Effector memory CD8-positive, alpha-beta T cell (primary cell): ENCODE measurements around the gene LYZL1.
"Not testable (repeated sequence)": the region's sequence is repeated elsewhere in the genome, so short reads cannot be mapped to it uniquely, and the experiment has no call there.

Experiments used
- ATAC-seq: fragments of 150-1000 bp; cut with Tn5 transposase; replicated peaks from 2 replicates; pipeline ENCODE4 v1.10.0; 2021; ENCODE audit warnings: mild to moderate bottlenecking, moderate library complexity
- DNase-seq, 3 experiments: peaks; one replicate each; pipeline ENCODE4 v3.0.0; 2021
- H3K27ac Mint-ChIP-seq, 2 donors: one replicate each; pipeline ENCODE4 v1.8.0; 2022; ENCODE audit warnings: mild to moderate bottlenecking in 2 of 2, mixed read lengths in 2 of 2, moderate library complexity in 2 of 2
- H3K27me3 Mint-ChIP-seq, 2 donors: one replicate each; pipeline ENCODE4 v1.8.0; 2022; ENCODE audit warnings: mixed read lengths in 2 of 2
- H3K36me3 Mint-ChIP-seq: one replicate; pipeline ENCODE4 v1.8.0; 2022; ENCODE audit warnings: mild to moderate bottlenecking, moderate library complexity, mixed read lengths; ENCODE audit not compliant: insufficient read depth
- H3K4me1 Mint-ChIP-seq, 2 donors: one replicate each; pipeline ENCODE4 v1.8.0; 2022; ENCODE audit warnings: low read depth in 2 of 2, mixed read lengths in 2 of 2
- H3K4me3 Mint-ChIP-seq, 2 donors: one replicate each; pipeline ENCODE4 v1.8.0; 2022; ENCODE audit warnings: mild to moderate bottlenecking in 2 of 2, mixed read lengths in 2 of 2, moderate library complexity in 2 of 2
- H3K9me3 Mint-ChIP-seq, 2 donors: one replicate each; pipeline ENCODE4 v1.8.0; 2022; ENCODE audit warnings: mixed read lengths in 2 of 2

Gene LYZL1

DNA sequence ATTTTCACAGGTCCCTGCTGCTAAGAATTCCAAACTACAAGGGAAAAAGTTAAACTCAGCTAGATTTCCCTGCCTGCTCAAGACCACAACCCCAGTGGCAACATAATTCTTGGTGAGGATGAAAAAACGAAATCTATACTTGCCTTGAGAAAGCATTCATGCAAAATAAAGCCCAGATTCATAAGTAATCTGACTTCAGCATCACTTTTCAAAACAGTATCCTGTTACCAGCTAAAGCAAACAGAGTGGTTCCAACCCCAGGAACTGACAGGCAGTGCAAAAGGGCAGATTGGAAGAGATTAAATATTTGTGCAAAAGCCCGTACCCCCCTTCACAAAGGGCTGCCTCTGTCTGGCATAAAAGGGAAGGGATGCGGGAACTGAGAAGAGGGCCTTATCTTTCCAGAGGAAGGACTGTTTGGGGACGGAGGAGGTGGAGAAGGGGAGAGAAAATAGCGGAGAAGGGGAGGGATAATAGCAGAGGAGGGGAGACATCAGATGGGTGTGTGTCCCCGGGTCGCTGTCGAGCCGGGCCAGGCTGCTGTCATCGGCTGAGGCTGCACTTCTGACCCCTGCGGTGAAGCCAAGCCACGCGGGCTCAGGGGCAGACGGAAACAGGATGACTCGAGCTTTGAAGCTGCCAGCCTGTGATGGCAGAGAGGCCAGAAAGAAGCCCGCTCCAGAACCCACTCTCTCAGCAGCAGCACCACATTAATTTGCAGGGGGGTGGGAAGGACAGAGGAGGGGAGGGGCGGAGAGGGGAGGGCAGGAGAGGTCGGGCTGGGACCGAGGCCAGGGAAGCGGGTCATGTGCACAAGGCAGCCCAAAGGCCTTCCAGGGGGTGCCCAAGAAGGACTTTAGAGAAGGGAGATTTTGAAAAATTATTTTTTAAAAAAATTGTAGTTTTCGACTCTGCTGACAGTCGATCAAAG is 29.5 kb downstream of the LYZL1 start:
- DNase-seq, H3K36me3 Mint-ChIP-seq, H3K9me3 Mint-ChIP-seq, H3K27ac Mint-ChIP-seq, H3K4me1 Mint-ChIP-seq: not testable (repeated sequence)
- Mint-ChIP-seq H3K27me3 (peaks cover 41 to 80% of the 10 kb centered on the region in 2 donors), H3K4me3 (peak overlapping the region in 1 of 2 donors; percentile 44)
- ATAC-seq, result peak; percentile 27

DNA sequence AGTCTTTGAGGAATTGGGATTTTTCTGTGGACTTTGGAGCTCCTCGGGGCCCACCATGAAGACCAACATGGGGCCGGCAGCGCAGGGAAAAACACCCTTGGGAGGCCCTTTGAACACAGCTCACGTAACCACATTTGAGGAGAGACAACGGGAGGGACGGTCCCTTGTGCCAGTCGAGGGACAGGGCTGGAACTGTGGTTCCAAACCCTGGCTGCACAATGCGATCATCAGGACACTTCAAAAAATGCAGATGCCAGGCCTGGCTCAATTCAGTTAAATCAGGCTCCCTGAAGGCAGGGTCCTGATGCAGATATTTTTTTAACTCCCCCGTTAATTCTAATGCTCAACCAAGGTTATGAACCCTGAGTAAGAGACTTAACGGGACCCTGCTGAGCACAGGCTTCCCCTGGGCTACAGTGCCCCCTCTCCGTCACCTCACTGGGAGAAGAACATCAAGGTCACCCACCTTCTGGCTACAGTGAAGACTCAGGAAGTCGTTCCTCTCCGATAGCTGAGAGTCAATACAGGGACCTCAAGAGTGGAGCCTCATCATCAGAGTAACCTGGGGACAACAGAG is 30.4 kb downstream of the LYZL1 start:
- ATAC-seq (no peak), DNase-seq (no peak)
- Mint-ChIP-seq H3K36me3 (peaks cover 2% of the 10 kb centered on the region), H3K27ac (no peak overlapping the region), H3K4me1 (peaks cover 4 to 5% of the 10 kb centered on the region in 2 donors), H3K27me3 (peaks cover 35 to 77% of the 10 kb centered on the region in 2 donors), H3K9me3 (no peaks in the 10 kb centered on the region), H3K4me3 (no peak overlapping the region)

DNA sequence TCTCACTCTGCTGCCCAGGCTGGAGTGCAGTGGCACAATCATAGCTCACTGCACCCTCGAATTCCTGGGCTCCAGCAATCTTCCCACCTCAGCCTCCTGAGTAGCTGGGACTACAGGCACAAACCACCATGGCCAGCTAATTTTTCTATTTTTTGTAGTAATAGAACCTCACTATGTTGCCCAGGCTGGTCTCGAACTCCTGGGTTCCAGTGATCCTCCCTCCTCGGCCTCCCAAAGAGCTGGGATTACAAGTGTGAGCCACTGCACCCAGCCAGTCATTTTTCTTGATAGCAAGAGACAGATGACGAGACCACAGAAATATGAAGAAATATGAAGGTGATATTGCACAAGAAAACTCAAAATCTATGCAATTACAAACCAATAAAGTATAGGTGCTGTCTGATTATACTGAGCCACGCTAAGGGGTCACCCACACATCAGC is 31.8 kb downstream of the LYZL1 start:
- H3K4me3 Mint-ChIP-seq, H3K36me3 Mint-ChIP-seq, ATAC-seq, H3K4me1 Mint-ChIP-seq, H3K9me3 Mint-ChIP-seq, DNase-seq, H3K27ac Mint-ChIP-seq: not testable (repeated sequence)
- H3K27me3 Mint-ChIP-seq, result peaks cover 35 to 70% of the 10 kb centered on the region in 2 donors

DNA sequence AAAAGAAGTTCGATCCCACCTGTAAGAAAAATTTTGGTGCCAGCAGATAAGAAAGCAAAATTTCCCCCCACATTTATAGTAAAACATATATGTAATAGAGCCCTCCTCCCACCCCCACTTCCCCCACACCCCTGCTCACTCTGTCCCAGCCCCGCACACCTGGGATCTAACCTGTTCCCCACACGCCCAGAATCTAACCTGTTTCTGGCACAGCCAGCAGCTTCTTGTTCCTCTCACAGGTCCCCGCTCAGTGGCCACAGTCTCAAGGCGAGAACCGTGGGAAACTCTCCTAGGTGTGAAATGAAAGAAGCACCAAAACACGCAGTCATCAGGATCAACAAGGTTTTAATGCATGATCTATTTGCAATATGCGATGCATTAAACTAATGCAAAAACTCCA is 32.8 kb downstream of the LYZL1 start:
- no peak overlapping the region for H3K4me3 Mint-ChIP-seq
- H3K27me3 Mint-ChIP-seq, result peaks cover 39 to 73% of the 10 kb centered on the region in 2 donors
- DNase-seq (no peak), ATAC-seq (no peak)
- no peak overlapping the region for H3K27ac Mint-ChIP-seq
- no peaks in the 10 kb centered on the region for H3K9me3 Mint-ChIP-seq
- H3K4me1 Mint-ChIP-seq, result peaks cover 4 to 5% of the 10 kb centered on the region in 2 donors
- H3K36me3 Mint-ChIP-seq, result peaks cover 2% of the 10 kb centered on the region

DNA sequence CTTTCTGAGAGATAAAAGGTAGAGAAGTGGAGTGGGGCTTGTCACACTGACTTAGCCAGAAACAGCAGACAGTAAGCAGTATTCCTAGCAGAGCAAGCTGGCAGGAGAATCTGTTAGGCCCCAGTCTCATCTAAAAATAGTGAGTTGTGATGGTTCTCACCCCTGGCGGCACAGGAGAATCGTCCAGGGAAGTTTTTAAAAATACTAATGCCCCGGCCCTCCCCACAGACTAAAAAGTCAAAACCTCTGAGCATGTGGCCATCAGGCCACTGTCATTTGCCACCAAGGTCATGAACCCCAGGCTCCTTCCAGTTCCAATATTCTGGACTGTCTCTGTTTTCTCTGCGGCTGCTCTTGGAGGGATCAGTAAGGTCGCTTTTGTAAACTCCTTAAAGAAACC is 34.0 kb downstream of the LYZL1 start:
- ATAC-seq (no peak), DNase-seq (no peak)
- no peak overlapping the region for H3K4me3 Mint-ChIP-seq
- peaks cover 27 to 67% of the 10 kb centered on the region in 2 donors for H3K27me3 Mint-ChIP-seq
- H3K4me1 Mint-ChIP-seq, result peaks cover 4 to 5% of the 10 kb centered on the region in 2 donors
- no peak overlapping the region for H3K27ac Mint-ChIP-seq
- H3K36me3 Mint-ChIP-seq, result peaks cover 2% of the 10 kb centered on the region
- H3K9me3 Mint-ChIP-seq, result no peaks in the 10 kb centered on the region

DNA sequence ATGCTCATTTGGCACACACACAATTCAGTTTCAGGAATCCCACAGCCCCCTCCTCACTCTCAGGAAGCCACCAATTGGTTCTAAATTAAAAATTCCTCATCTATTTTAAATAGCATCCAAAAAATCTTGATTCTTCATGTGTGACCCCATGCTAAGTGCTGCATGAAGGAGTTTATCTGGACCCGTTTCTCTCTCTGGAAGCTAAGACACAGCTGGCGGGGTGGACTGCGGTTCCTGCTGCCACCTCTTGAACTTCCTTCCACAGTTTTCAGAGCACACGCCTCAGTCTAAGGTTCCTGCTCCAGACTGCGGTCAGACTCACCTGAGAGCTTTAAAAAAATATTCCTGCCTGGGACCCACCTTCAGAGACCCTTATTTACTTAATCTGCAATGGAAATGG is 34.5 kb downstream of the LYZL1 start:
- DNase-seq (no peak), ATAC-seq (no peak)
- Mint-ChIP-seq H3K27me3 (peaks cover 23 to 63% of the 10 kb centered on the region in 2 donors), H3K4me3 (no peak overlapping the region), H3K27ac (no peak overlapping the region), H3K9me3 (no peaks in the 10 kb centered on the region), H3K36me3 (peaks cover 2% of the 10 kb centered on the region), H3K4me1 (peaks cover under 1 to 2% of the 10 kb centered on the region in 2 donors)

DNA sequence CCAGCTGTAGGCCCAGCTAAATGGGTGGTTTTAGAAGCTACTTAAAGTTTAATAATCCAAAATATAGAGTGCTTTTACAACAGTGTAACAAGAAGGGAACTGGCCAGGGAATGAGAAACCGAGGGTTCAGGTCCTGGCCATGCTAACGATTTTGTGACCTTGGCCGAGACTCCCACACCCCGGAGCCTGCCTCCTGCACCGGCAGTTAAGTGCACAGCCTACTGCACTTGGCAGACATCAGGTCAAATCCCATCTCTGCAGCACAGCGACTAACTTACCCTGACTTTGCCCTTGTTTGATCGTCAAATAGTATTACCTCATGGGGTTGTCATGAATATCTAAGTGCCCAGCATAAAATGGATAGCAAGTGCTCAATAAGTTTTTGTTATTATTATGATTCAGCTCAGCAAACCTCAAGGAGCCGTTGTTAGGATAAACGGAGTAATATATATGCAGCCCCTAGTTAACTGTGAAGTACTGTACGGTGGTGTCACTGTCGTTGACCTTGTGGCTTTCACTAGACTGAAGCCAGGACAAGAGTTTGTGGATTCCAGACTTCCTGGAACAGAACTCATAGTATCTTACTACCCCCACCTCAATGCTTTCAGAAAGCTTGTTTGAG is 35.5 kb downstream of the LYZL1 start:
- ATAC-seq (no peak), DNase-seq (no peak)
- Mint-ChIP-seq H3K4me1 (no peaks in the 10 kb centered on the region), H3K36me3 (no peaks in the 10 kb centered on the region), H3K9me3 (no peaks in the 10 kb centered on the region), H3K4me3 (no peak overlapping the region), H3K27me3 (peaks cover 18 to 59% of the 10 kb centered on the region in 2 donors), H3K27ac (no peak overlapping the region)

DNA sequence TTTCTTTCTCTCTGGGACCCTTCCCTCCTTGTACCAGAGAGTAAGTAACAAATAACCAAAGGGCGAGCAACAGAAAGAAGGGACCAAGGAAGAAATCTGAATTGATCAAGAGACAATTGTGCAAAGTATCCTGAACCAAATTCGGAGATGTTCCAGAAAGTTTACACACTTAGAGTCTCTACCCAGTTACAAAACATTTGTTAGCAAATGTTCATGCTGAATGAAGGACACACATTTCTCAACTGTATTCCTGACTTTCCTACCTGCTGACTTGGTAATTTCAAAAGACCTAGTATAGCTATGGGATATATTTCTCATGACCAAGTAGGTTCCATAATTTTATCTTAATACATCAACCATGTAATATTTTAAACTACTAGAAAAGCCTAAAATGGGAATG is 37.4 kb downstream of the LYZL1 start:
- Mint-ChIP-seq H3K4me1 (no peaks in the 10 kb centered on the region), H3K36me3 (no peaks in the 10 kb centered on the region), H3K27ac (no peak overlapping the region), H3K27me3 (peaks cover 22 to 51% of the 10 kb centered on the region in 2 donors), H3K9me3 (no peaks in the 10 kb centered on the region), H3K4me3 (no peak overlapping the region)
- DNase-seq (no peak), ATAC-seq (no peak)

DNA sequence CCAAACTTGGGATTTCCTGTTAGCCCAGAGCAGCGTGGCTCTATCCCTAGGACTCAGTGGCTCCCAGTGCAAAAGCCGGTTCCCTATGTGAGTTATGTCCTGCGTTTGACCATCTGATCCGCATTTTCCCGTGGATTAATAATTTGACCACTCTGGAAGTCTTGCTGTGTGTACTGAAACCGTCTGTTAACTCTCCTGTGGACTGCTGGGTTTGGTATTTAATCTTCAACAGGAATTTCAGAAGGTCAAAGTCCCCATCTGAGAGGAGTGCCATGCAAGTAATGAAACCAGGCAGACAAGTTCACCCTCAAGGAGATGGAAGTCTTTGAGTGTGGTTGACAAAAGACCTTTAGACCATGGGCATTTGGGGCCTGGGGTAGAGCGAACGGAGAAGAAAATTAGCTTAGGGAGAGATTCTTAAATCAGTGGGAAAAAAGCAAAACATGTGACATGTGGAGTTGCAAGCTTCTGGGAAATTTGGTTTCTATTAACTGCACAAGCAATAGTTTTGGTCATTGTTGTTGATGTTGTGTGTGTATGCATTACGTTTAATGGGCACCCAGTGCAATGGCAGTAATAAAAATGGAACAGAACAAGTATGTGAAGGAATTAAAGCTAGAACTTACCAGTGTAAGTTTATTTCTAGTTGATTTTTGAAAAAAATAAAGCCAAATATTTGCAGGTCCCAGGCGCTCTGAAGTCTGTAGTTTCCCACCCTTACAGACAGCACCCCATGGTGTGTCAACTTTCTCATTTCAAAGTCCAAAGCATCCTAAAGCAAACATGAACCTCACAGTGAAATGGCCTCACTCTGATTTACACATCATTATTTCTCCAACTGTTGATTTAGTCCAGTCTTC is 38.2 kb downstream of the LYZL1 start:
- Mint-ChIP-seq H3K36me3 (no peaks in the 10 kb centered on the region), H3K27me3 (peaks cover 25 to 52% of the 10 kb centered on the region in 2 donors), H3K9me3 (no peaks in the 10 kb centered on the region), H3K4me1 (no peaks in the 10 kb centered on the region), H3K27ac (no peak overlapping the region), H3K4me3 (no peak overlapping the region)
- no peak for ATAC-seq
- no peak for DNase-seq

DNA sequence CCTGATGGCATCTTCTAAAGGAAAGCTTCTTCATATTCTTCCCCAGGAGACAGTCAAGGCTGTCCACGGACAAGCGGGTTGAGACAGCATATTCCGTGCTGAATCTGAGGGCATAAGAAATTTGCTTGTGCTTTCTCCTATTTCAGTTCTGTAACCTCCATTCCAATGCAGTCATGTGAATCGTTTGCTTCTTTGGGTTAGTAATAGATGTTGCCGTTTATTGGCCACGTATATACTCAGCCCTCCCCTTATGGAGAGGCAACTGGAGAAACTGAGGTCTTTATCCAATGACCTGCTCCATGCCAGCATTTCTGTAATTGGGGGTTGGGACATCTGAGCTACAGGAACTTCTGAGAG is 38.9 kb downstream of the LYZL1 start:
- no peak overlapping the region for H3K4me3 Mint-ChIP-seq
- no peaks in the 10 kb centered on the region for H3K4me1 Mint-ChIP-seq
- peaks cover 31 to 58% of the 10 kb centered on the region in 2 donors for H3K27me3 Mint-ChIP-seq
- no peak overlapping the region for H3K27ac Mint-ChIP-seq
- DNase-seq, result no peak
- H3K9me3 Mint-ChIP-seq, result no peaks in the 10 kb centered on the region
- no peaks in the 10 kb centered on the region for H3K36me3 Mint-ChIP-seq
- no peak for ATAC-seq

DNA sequence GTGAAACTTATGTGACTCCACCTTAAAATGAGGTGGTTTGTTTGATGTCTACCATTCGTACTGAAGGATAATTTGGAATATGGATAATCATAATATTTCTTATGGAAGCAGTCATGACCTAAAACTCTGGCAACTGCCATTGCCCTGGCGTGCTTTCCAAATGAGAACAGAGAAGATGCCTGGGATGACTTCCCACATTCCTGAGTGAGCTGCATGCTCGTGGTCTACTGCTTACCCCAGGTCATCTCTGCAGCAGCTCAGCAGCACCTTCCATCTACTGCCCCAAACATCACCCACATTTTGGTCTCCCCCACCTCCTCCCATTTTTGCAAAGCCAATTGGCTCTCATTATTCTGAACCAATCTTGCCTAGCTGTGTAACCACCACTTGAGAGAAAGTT is 40.1 kb downstream of the LYZL1 start:
- DNase-seq (no peak), ATAC-seq (no peak)
- H3K27ac Mint-ChIP-seq, result no peak overlapping the region

DNA sequence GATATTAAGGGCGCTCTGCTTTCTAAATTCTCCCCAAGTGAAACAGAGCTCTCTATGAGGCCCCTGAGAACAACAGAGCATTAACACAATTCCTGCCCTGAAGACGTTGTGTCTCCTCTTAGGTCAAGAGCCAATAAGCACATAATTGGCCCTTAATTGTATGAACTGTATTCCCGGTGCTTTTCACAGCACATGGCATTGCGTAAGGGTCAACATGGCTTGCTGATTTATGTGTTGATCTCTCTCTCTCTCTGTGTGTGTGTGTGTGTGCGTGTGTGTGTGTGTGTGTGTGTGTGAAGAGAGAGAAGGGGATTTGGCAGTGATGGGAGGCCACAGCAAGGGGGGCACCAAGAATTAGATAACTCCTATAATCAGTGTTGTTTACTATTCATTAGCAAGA is 40.5 kb downstream of the LYZL1 start:
- Mint-ChIP-seq H3K36me3 (peaks cover 4% of the 10 kb centered on the region), H3K4me3 (no peak overlapping the region), H3K9me3 (no peaks in the 10 kb centered on the region), H3K27me3 (peaks cover 32 to 53% of the 10 kb centered on the region in 2 donors), H3K27ac (no peak overlapping the region), H3K4me1 (no peaks in the 10 kb centered on the region)
- ATAC-seq (no peak), DNase-seq (no peak)

More for the DNA sequence above, 40.1 kb downstream of the LYZL1 start:
- Mint-ChIP-seq H3K36me3 (peaks cover 4% of the 10 kb centered on the region), H3K27me3 (peaks cover 32 to 53% of the 10 kb centered on the region in 2 donors), H3K4me1 (no peaks in the 10 kb centered on the region), H3K4me3 (no peak overlapping the region), H3K9me3 (no peaks in the 10 kb centered on the region)
